Right lobe of liver (tissue), 4 donors: ENCODE results near the gene EVC.

Experiments
- POLR2A ChIP-seq: fragments of 450-650 bp; IDR thresholded peaks from one replicate; pipeline ENCODE4 v1.6.1; 2017; ENCODE audit warnings: antibody characterized with exemption, mild to moderate bottlenecking
- TF ChIP-seq, protein P1 (sequence below), 4 donors: fragments of 200-600 bp in 3 of 4; fragments of 450-650 bp in 1 of 4; IDR thresholded peaks; one replicate each; pipeline versions ENCODE4 v1.5.1 to v1.8.0; 2016 to 2022; ENCODE audit warnings: antibody characterized with exemption in 4 of 4, mild to moderate bottlenecking in 2 of 4
- donor health status: DM: no; HTN: no; CAD: no.
- donor health status: DM: no; HTN: no; CAD: no.
- donor health status: DM: no; HTN: yes; CAD: no.

DNA sequence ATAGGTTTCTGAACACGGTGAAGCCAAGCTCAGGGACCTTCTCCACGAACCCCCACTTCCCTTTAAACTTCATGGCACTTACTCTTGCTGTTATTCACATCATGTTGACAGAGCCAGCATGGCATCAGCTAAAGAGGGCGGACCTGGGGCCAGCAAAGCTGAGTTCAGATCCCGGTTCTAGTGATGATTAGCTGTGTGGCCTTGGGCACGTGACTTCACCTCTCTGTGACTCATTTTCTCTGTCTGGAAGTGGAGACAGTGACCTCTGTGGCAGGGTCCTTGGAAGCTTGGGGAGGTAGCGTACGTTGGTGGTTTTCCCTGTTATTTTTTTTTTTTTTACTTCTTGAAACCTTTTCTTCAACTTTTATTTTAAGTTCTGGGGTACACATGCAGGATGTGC is 13.4 kb downstream of the EVC start:
- TF ChIP-seq, protein P1, sequence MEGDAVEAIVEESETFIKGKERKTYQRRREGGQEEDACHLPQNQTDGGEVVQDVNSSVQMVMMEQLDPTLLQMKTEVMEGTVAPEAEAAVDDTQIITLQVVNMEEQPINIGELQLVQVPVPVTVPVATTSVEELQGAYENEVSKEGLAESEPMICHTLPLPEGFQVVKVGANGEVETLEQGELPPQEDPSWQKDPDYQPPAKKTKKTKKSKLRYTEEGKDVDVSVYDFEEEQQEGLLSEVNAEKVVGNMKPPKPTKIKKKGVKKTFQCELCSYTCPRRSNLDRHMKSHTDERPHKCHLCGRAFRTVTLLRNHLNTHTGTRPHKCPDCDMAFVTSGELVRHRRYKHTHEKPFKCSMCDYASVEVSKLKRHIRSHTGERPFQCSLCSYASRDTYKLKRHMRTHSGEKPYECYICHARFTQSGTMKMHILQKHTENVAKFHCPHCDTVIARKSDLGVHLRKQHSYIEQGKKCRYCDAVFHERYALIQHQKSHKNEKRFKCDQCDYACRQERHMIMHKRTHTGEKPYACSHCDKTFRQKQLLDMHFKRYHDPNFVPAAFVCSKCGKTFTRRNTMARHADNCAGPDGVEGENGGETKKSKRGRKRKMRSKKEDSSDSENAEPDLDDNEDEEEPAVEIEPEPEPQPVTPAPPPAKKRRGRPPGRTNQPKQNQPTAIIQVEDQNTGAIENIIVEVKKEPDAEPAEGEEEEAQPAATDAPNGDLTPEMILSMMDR (IDR thresholded peaks at IDR 0.05) = no peak
- no peak for TF ChIP-seq POLR2A
